ENCODE results near the gene CRYBG3.

- TF ChIP-seq CTCF (IDR thresholded peaks at IDR 0.05) = no peak
- TF ChIP-seq POLR2AphosphoS5 (IDR thresholded peaks at IDR 0.05) = no peak
- TF ChIP-seq EP300 (IDR thresholded peaks at IDR 0.05) = no peak
These were observed 169.5 kb downstream of the CRYBG3 start for GRCh38 chr3:97991293-97991682.

Measured in stomach (tissue), 4 donors.